NCI-H146 treated with DMSO at 0.1 percent for 48 hours (cell line): ENCODE data around the gene VPS39.

ENCODE experiments used
- DNase-seq: peaks from one replicate; lab custom pipeline; 2025; ENCODE audit not compliant: unreplicated experiment; lab: John Stamatoyannopoulos, UW

The VPS39 gene

GRCh38 chr15:42202653-42203052, 5.5 kb downstream of the VPS39 start:
- DNase-seq = no peak

GRCh38 chr15:42201801-42202200, 6.3 kb downstream of the VPS39 start:
- DNase-seq = no peak

GRCh38 chr15:42199126-42199525, 9.0 kb downstream of the VPS39 start:
- DNase-seq = no peak

GRCh38 chr15:42198516-42198915, 9.6 kb downstream of the VPS39 start:
- no peak for DNase-seq

GRCh38 chr15:42194513-42194912, 13.6 kb downstream of the VPS39 start:
- no peak for DNase-seq

GRCh38 chr15:42193383-42193782, 14.7 kb downstream of the VPS39 start:
- no peak for DNase-seq

- no peak for DNase-seq
Measured at GRCh38 chr15:42191610-42192346, 16.3 kb downstream of the VPS39 start.

GRCh38 chr15:42190370-42190769, 17.7 kb downstream of the VPS39 start:
- DNase-seq = no peak

- DNase-seq = no peak
Measured at GRCh38 chr15:42185801-42186200, 22.3 kb downstream of the VPS39 start.

GRCh38 chr15:42184736-42185135, 23.4 kb downstream of the VPS39 start:
- DNase-seq = no peak

- DNase-seq = no peak
Measured at GRCh38 chr15:42184296-42184695, 23.8 kb downstream of the VPS39 start.

GRCh38 chr15:42182961-42183360, 25.1 kb downstream of the VPS39 start:
- no peak for DNase-seq

- DNase-seq = no peak
Measured at GRCh38 chr15:42182328-42182886, 25.7 kb downstream of the VPS39 start.

GRCh38 chr15:42178056-42178455, 30.0 kb downstream of the VPS39 start:
- no peak for DNase-seq

GRCh38 chr15:42175671-42176070, 32.4 kb downstream of the VPS39 start:
- no peak for DNase-seq

- DNase-seq = no peak
Measured at GRCh38 chr15:42172475-42172874, 35.6 kb downstream of the VPS39 start.

- DNase-seq = no peak
Measured at GRCh38 chr15:42171795-42172194, 36.3 kb downstream of the VPS39 start.

GRCh38 chr15:42171122-42171521, 37.0 kb downstream of the VPS39 start:
- no peak for DNase-seq

GRCh38 chr15:42166225-42166940, 41.7 kb downstream of the VPS39 start:
- DNase-seq = no peak

- DNase-seq = no peak
Measured at GRCh38 chr15:42165106-42165505, 43.0 kb downstream of the VPS39 start.

GRCh38 chr15:42163947-42164550, 44.1 kb downstream of the VPS39 start:
- DNase-seq = no peak

GRCh38 chr15:42163291-42163690, 44.8 kb downstream of the VPS39 start:
- no peak for DNase-seq
